Activated naive CD4-positive, alpha-beta T cell treated with anti-CD3 and anti-CD28 coated beads, Interleukin-2, amount 50 U/mL, for 16 hours (primary cell): ENCODE results near the gene PDE4A.
"Not testable (repeated sequence)": the region's sequence is repeated elsewhere in the genome, so short reads cannot be mapped to it uniquely, and the experiment has no call there.

ENCODE experiments used
- DNase-seq: peaks from one replicate; pipeline ENCODE4 v3.0.0-alpha.2; 2020

The PDE4A gene

GRCh38 chr19:10420444-10421239, at the start of gene PDE4A:
PDE4A (plus strand) TSS chr19:10420538; CDS start chr19:10420765, 227 bp downstream.
- peak; percentile 59 for DNase-seq

- DNase-seq: no peak
Measured at GRCh38 chr19:10372690-10373089, 47.6 kb upstream of the PDE4A start.

- no peak for DNase-seq
Measured at GRCh38 chr19:10374931-10375330, 45.4 kb upstream of the PDE4A start.

- DNase-seq: not testable (repeated sequence)
Measured at GRCh38 chr19:10377140-10377640, 43.1 kb upstream of the PDE4A start.

- no peak for DNase-seq
Measured at GRCh38 chr19:10378124-10378523, 42.2 kb upstream of the PDE4A start.

GRCh38 chr19:10379880-10380312, 40.4 kb upstream of the PDE4A start:
- DNase-seq: no peak

- peak; percentile 94 for DNase-seq
Measured at GRCh38 chr19:10380313-10381102, 39.8 kb upstream of the PDE4A start, which contains the start of gene TYK2. TYK2 (minus strand) TSS chr19:10380572; CDS start chr19:10378406, 2,166 bp downstream.

GRCh38 chr19:10383223-10383499, 37.2 kb upstream of the PDE4A start:
- DNase-seq: not testable (repeated sequence)

- no peak for DNase-seq
Measured at GRCh38 chr19:10384580-10384979, 35.8 kb upstream of the PDE4A start.

- DNase-seq: peak; percentile 79
Measured at GRCh38 chr19:10388957-10389356, 31.4 kb upstream of the PDE4A start.

GRCh38 chr19:10389863-10390262, 30.5 kb upstream of the PDE4A start:
- peak; percentile 35 for DNase-seq

GRCh38 chr19:10390652-10391286, 29.6 kb upstream of the PDE4A start:
- peak; percentile 62 for DNase-seq

- no peak for DNase-seq
Measured at GRCh38 chr19:10392120-10392519, 28.2 kb upstream of the PDE4A start.

- no peak for DNase-seq
Measured at GRCh38 chr19:10393137-10393536, 27.2 kb upstream of the PDE4A start.

- no peak for DNase-seq
Measured at GRCh38 chr19:10395003-10395402, 25.3 kb upstream of the PDE4A start.

GRCh38 chr19:10395436-10395835, 24.9 kb upstream of the PDE4A start:
- no peak for DNase-seq

GRCh38 chr19:10395917-10396316, 24.4 kb upstream of the PDE4A start:
- no peak for DNase-seq

- no peak for DNase-seq
Measured at GRCh38 chr19:10398819-10399218, 21.5 kb upstream of the PDE4A start.

GRCh38 chr19:10399340-10399739, 21.0 kb upstream of the PDE4A start:
- not testable (repeated sequence) for DNase-seq

- DNase-seq: no peak
Measured at GRCh38 chr19:10399878-10400277, 20.5 kb upstream of the PDE4A start.

- DNase-seq: no peak
Measured at GRCh38 chr19:10402441-10403038, 17.8 kb upstream of the PDE4A start.

GRCh38 chr19:10403137-10404021, 17.0 kb upstream of the PDE4A start, which contains the start of gene CDC37:
CDC37 (minus strand) TSS chr19:10403542; CDS start chr19:10403479, 63 bp downstream.
- DNase-seq: peak; percentile 97
